ENCODE results near the gene EFCAB14. TPM values are rescaled to one million over a fixed set of nuclear protein-coding genes. Genes with fewer than 3 reads are reported as not detected.
"Not testable (repeated sequence)": the region's sequence is repeated elsewhere in the genome, so short reads cannot be mapped to it uniquely, and the experiment has no call there.

Gene EFCAB14
- total RNA-seq, 1 donor from 2014 or later, result 79.8 TPM

- no peak overlapping the region for H3K27ac Mint-ChIP-seq
- H3K4me1 Mint-ChIP-seq, result peaks cover 8% of the 10 kb centered on the region
- no peaks in the 10 kb centered on the region for H3K27me3 Mint-ChIP-seq
Observed at GRCh38 chr1:46699666-46700065, 19.2 kb downstream of the EFCAB14 start.

GRCh38 chr1:46697053-46697452, 21.9 kb downstream of the EFCAB14 start:
- Mint-ChIP-seq H3K9me3 (peaks cover 4% of the 10 kb centered on the region), H3K4me1 (peaks cover 7% of the 10 kb centered on the region), H3K27ac (no peak overlapping the region), H3K27me3 (no peaks in the 10 kb centered on the region), H3K4me3 (no peak overlapping the region), H3K36me3 (ENCODE audit: low read depth) (peaks cover 86% of the 10 kb centered on the region)
- TF ChIP-seq CTCF (IDR thresholded peaks at IDR 0.05), result no peak
- no peak for ATAC-seq (ENCODE audit: low read depth)
- ChIA-PET POLR2A (no interaction called here), CTCF (no interaction called here)
- intact Hi-C loops (cut with micrococcal nuclease), result no loop called here
- DNase-seq, result no peak

More at GRCh38 chr1:46699666-46700065, 19.2 kb downstream of the EFCAB14 start:
- TF ChIP-seq CTCF (IDR thresholded peaks at IDR 0.05), result no peak
- Mint-ChIP-seq H3K9me3 (peaks cover 4% of the 10 kb centered on the region), H3K4me3 (no peak overlapping the region), H3K36me3 (ENCODE audit: low read depth) (peaks cover 90% of the 10 kb centered on the region)
- CTCF ChIA-PET, result no interaction called here
- POLR2A ChIA-PET, result no interaction called here
- ATAC-seq (ENCODE audit: low read depth), result no peak
- intact Hi-C loops (cut with micrococcal nuclease), result no loop called here
- DNase-seq, result no peak

- H3K9me3 Mint-ChIP-seq; ATAC-seq (ENCODE audit: low read depth); H3K27ac Mint-ChIP-seq; intact Hi-C loops (cut with micrococcal nuclease); POLR2A ChIA-PET; H3K27me3 Mint-ChIP-seq; CTCF ChIA-PET; H3K4me3 Mint-ChIP-seq; DNase-seq; H3K4me1 Mint-ChIP-seq: not testable (repeated sequence)
- peaks cover 89% of the 10 kb centered on the region for H3K36me3 Mint-ChIP-seq (ENCODE audit: low read depth)
Observed at GRCh38 chr1:46694676-46695075, 24.2 kb downstream of the EFCAB14 start.

- intact Hi-C loops (cut with micrococcal nuclease), result no loop called here
- no peak for TF ChIP-seq CTCF (IDR thresholded peaks at IDR 0.05)
- Mint-ChIP-seq H3K9me3 (peaks cover 4% of the 10 kb centered on the region), H3K27me3 (no peaks in the 10 kb centered on the region), H3K4me1 (no peaks in the 10 kb centered on the region), H3K4me3 (no peak overlapping the region), H3K36me3 (ENCODE audit: low read depth) (peaks cover 91% of the 10 kb centered on the region), H3K27ac (no peak overlapping the region)
- POLR2A ChIA-PET, result no interaction called here
- CTCF ChIA-PET, result interaction anchor here (0.7 kb wide), 1 partner anchor 137 kb away, joined by 3 read pairs; no protein-coding TSS in a partner anchor
- ATAC-seq (ENCODE audit: low read depth) (no peak), DNase-seq (no peak)
Observed at GRCh38 chr1:46692811-46693770, 25.8 kb downstream of the EFCAB14 start.

GRCh38 chr1:46691997-46692790, 26.7 kb downstream of the EFCAB14 start:
- no peak for TF ChIP-seq CTCF (IDR thresholded peaks at IDR 0.05)
- ChIA-PET POLR2A (no interaction called here), CTCF (interaction anchor here (0.7 kb wide), 1 partner anchor 138 kb away, joined by 3 read pairs; no protein-coding TSS in a partner anchor)
- H3K36me3 Mint-ChIP-seq (ENCODE audit: low read depth), result peaks cover 93% of the 10 kb centered on the region
- ATAC-seq (ENCODE audit: low read depth), result no peak
- H3K9me3 Mint-ChIP-seq, result peaks cover 4% of the 10 kb centered on the region
- H3K27ac Mint-ChIP-seq, result no peak overlapping the region
- intact Hi-C loops (cut with micrococcal nuclease), result no loop called here
- H3K27me3 Mint-ChIP-seq, result no peaks in the 10 kb centered on the region
- no peak for DNase-seq
- H3K4me3 Mint-ChIP-seq, result no peak overlapping the region
- no peaks in the 10 kb centered on the region for H3K4me1 Mint-ChIP-seq
